ENCODE data around the gene CACNG7. TPM values are rescaled to one million over a fixed set of nuclear protein-coding genes. Genes with fewer than 3 reads are reported as not detected.

Gene CACNG7
- total and polyA plus RNA-seq, 2 donors (not counting 3 experiments of a cell fraction or from before 2014, with no cell fraction given), result 0.92 to 1.3 TPM

- no peaks in the 10 kb centered on the region for H4K20me1 ChIP-seq (replicated peaks; ENCODE audit: control insufficient read depth, extremely low read depth, insufficient read depth, low read length)
- H3K4me1 ChIP-seq (ENCODE audit: control insufficient read depth, extremely low read depth, insufficient read depth, low read length), result no peaks in the 10 kb centered on the region
- FAIRE-seq, result no peak
- no peak overlapping the region for H3K9ac ChIP-seq (replicated peaks; ENCODE audit: extremely low read depth, insufficient read depth, low read length)
- dilution Hi-C loops (cut with MboI; ENCODE audit: extremely low pct_ligation_motif_present, low sequenced_read_pairs) (no loop called here), intact Hi-C loops (cut with micrococcal nuclease) (no loop called here)
- CTCF ChIA-PET, result interaction anchor here (1.7 to 2.4 kb wide), 2 partner anchors 78 to 84 kb away, joined by 6 to 10 read pairs; no protein-coding TSS in a partner anchor
- H3K4me3 ChIP-seq (replicated peaks in 1 of 3; ENCODE audit: insufficient read depth in 1 of 3, low read depth in 1 of 3, low read length in 3 of 3), result no peak overlapping the region
- no peaks in the 10 kb centered on the region for H3K9me1 ChIP-seq (replicated peaks; ENCODE audit: control insufficient read depth, extremely low read depth, insufficient read depth, low read length)
- no peaks in the 10 kb centered on the region for H3K79me2 ChIP-seq (ENCODE audit: control insufficient read depth, insufficient read depth, low read length)
- peaks cover 11 to 30% of the 10 kb centered on the region in 2 experiments for H3K27me3 ChIP-seq (ENCODE audit: control insufficient read depth in 2 of 2, insufficient read depth in 2 of 2, low read length in 2 of 2)
- no peak overlapping the region for H3K4me2 ChIP-seq (ENCODE audit: insufficient read depth, low read length)
- DNase-seq (ENCODE audit: low read depth, low spot score), result no peak
- no peak overlapping the region for H3K27ac ChIP-seq (ENCODE audit: insufficient read depth, low read depth, low read length)
- no peaks in the 10 kb centered on the region for H3K36me3 ChIP-seq (ENCODE audit: control insufficient read depth in 2 of 2, extremely low read depth in 1 of 2, insufficient read depth in 2 of 2, low read length in 2 of 2)
- POLR2A ChIA-PET, result no interaction called here
- no TSS peak for BruUV-seq (replicated peaks)
- TF ChIP-seq MYC (IDR thresholded peaks at IDR 0.05; ENCODE audit: low read depth, low read length) (no peak), POLR2AphosphoS5 (IDR thresholded peaks at IDR 0.05; ENCODE audit: insufficient read depth, low read depth, low read length) (no peak), MAX (IDR thresholded peaks at IDR 0.05; ENCODE audit: insufficient read depth, insufficient read length) (no peak), FOS (IDR thresholded peaks at IDR 0.05; ENCODE audit: borderline replicate concordance, insufficient read depth, low read length) (no peak), POLR2A (IDR thresholded peaks at IDR 0.05; ENCODE audit: low read depth, low read length) (no peak), GATA2 (IDR thresholded peaks at IDR 0.05; ENCODE audit: insufficient read depth, insufficient read length, low read depth, low read length) (no peak), EZH2 (IDR thresholded peaks at IDR 0.05; ENCODE audit: borderline replicate concordance, low read depth, low read length, severe bottlenecking) (no peak), CTCF (IDR thresholded peaks at IDR 0.05; ENCODE audit: extremely low read depth in 1 of 2, insufficient read depth in 1 of 2, low read depth in 1 of 2, low read length in 2 of 2) (no peak), JUN (IDR thresholded peaks at IDR 0.05; ENCODE audit: borderline replicate concordance, insufficient read depth, insufficient read length, low read depth) (no peak)
- no peak overlapping the region for H2AFZ ChIP-seq (ENCODE audit: low read depth, low read length)
- no peaks in the 10 kb centered on the region for H3K9me3 ChIP-seq (replicated peaks; ENCODE audit: control insufficient read depth, insufficient read depth, low read length)
These were observed 36.9 kb downstream of the CACNG7 start for GRCh38 chr19:53945998-53946397.

All from endothelial cell of umbilical vein (primary cell).